DMS153 (cell line): ENCODE results near the gene PRKCH.

Source experiments
- DNase-seq: peaks from one replicate; lab custom pipeline; 2025; lab: John Stamatoyannopoulos, UW

Gene PRKCH

GRCh38 chr14:61492474-61492873 lies 171.1 kb downstream of the PRKCH start:
- DNase-seq = no peak

- no peak for DNase-seq
These were observed 171.9 kb downstream of the PRKCH start for GRCh38 chr14:61493239-61493638.

- DNase-seq = no peak
These were observed 172.6 kb downstream of the PRKCH start for GRCh38 chr14:61494018-61494417.

- no peak for DNase-seq
These were observed 174.4 kb downstream of the PRKCH start for GRCh38 chr14:61495809-61496208.

GRCh38 chr14:61498303-61498702 lies 176.9 kb downstream of the PRKCH start:
- DNase-seq = no peak

GRCh38 chr14:61498811-61499210 lies 177.4 kb downstream of the PRKCH start:
- no peak for DNase-seq

- DNase-seq = no peak
These were observed 178.6 kb downstream of the PRKCH start for GRCh38 chr14:61499991-61500390.

GRCh38 chr14:61501714-61502458 lies 180.5 kb downstream of the PRKCH start:
- no peak for DNase-seq

GRCh38 chr14:61502459-61503093 lies 181.2 kb downstream of the PRKCH start:
- no peak for DNase-seq

GRCh38 chr14:61503167-61503801 lies 181.9 kb downstream of the PRKCH start:
- no peak for DNase-seq

- DNase-seq = no peak
These were observed 183.5 kb downstream of the PRKCH start for GRCh38 chr14:61504901-61505300.

- DNase-seq = no peak
These were observed 184.7 kb downstream of the PRKCH start for GRCh38 chr14:61505815-61506809.

- DNase-seq = no peak
These were observed 187.1 kb downstream of the PRKCH start for GRCh38 chr14:61508526-61508925.

GRCh38 chr14:61510736-61511557 lies 189.6 kb downstream of the PRKCH start:
- no peak for DNase-seq

GRCh38 chr14:61511558-61511948 lies 190.2 kb downstream of the PRKCH start:
- DNase-seq = no peak

- no peak for DNase-seq
These were observed 190.9 kb downstream of the PRKCH start for GRCh38 chr14:61512026-61512834.

- DNase-seq = no peak
These were observed 192.8 kb downstream of the PRKCH start for GRCh38 chr14:61513986-61514830.

- DNase-seq = no peak
These were observed 193.5 kb downstream of the PRKCH start for GRCh38 chr14:61514927-61515326.

- no peak for DNase-seq
These were observed 194.2 kb downstream of the PRKCH start for GRCh38 chr14:61515436-61516117.
